Lung (tissue), 12 donors: ENCODE measurements around the gene TRPC6. TPM values are rescaled to one million over a fixed set of nuclear protein-coding genes. Genes with fewer than 3 reads are reported as not detected.

Experiments
- ATAC-seq: fragments of 200-7000 bp; cut with Tn5 transposase; one replicate; pipeline ENCODE4 v1.9.1; 2020; ENCODE audit warnings: moderate number of reproducible peaks; ENCODE audit not compliant: insufficient read depth, low FRiP score
- DNase-seq, 3 donors: peaks; one replicate each; pipeline ENCODE4 v3.0.0-alpha.2; 2013 to 2017
- H3K27ac ChIP-seq, 2 donors: one replicate each; pipeline ENCODE4 v1.5.1; 2013; ENCODE audit warnings: mild to moderate bottlenecking in 2 of 2, moderate library complexity in 2 of 2, control low read depth in 1 of 2, inconsistent platforms in 1 of 2, low read depth in 1 of 2, low read length in 1 of 2
- H3K27me3 ChIP-seq, 3 donors: one replicate each; pipeline ENCODE4 v1.5.1; 2013; ENCODE audit warnings: low read length in 2 of 3; ENCODE audit not compliant: control insufficient read depth in 3 of 3, insufficient read depth in 3 of 3
- H3K36me3 ChIP-seq, 4 donors: one replicate each; pipeline ENCODE4 v1.5.1; 2013; ENCODE audit warnings: low read length in 4 of 4, mild to moderate bottlenecking in 1 of 4, moderate library complexity in 1 of 4; ENCODE audit not compliant: control insufficient read depth in 4 of 4, insufficient read depth in 4 of 4
- H3K4me1 ChIP-seq, 5 donors: one replicate each; pipeline ENCODE4 v1.5.1; 2013; ENCODE audit warnings: low read length in 5 of 5, mild to moderate bottlenecking in 2 of 5, moderate library complexity in 1 of 5; ENCODE audit not compliant: control insufficient read depth in 5 of 5, insufficient read depth in 5 of 5
- H3K4me3 ChIP-seq: one replicate; pipeline ENCODE4 v1.5.1; 2013; ENCODE audit warnings: mild to moderate bottlenecking, control low read depth, moderate library complexity
- H3K9ac ChIP-seq, 2 donors: one replicate each; pipeline ENCODE4 v1.5.1; 2013; ENCODE audit warnings: low read length in 2 of 2, control low read depth in 1 of 2; ENCODE audit not compliant: insufficient read depth in 1 of 2
- H3K9me3 ChIP-seq, 4 donors: one replicate each; pipeline ENCODE4 v1.5.1; 2013; ENCODE audit warnings: low read length in 3 of 4, mild to moderate bottlenecking in 1 of 4, moderate library complexity in 1 of 4; ENCODE audit not compliant: control insufficient read depth in 4 of 4, insufficient read depth in 3 of 4
- CTCF ChIP-seq: IDR thresholded peaks from 2 replicates; pipeline ENCODE4 v1.5.1; 2012; ENCODE audit warnings: mild to moderate bottlenecking; ENCODE audit errors: control extremely low read depth, extremely low read depth
- WGBS, 2 donors: extraction: QIAGEN DNeasy Blood & Tissue Kit; methylation state at CpG; one replicate each; pipeline ENCODE4 v1.1.7; 2013; 5-methylcytosine and 5-hydroxymethylcytosine counted together
- polyA plus RNA-seq, 2 donors: library from polyadenylated mRNA; stranded (reverse); fragments of 200-250 nt; gene quantifications; one replicate each; pipeline ENCODE4 v1.2.1, GENCODE V29; 2013
- total RNA-seq, 2 donors: library from RNA; depleted of rRNA in 1 of 2; stranded (reverse); fragments of >200 nt in 1 of 2; gene quantifications; one replicate each; pipeline ENCODE4 v1.2.1, GENCODE V29; 2014 to 2021
- donor health status: control.
- donor health status: control.
- donor health status: Bipolar disorder and iron deficiency.
- donor health status: healthy.
- donor health status: DM: yes; HTN: yes; CAD: no.

Gene TRPC6
- total and polyA plus RNA-seq, 4 donors = 3.3 to 66.5 (median 7.9) TPM

DNA sequence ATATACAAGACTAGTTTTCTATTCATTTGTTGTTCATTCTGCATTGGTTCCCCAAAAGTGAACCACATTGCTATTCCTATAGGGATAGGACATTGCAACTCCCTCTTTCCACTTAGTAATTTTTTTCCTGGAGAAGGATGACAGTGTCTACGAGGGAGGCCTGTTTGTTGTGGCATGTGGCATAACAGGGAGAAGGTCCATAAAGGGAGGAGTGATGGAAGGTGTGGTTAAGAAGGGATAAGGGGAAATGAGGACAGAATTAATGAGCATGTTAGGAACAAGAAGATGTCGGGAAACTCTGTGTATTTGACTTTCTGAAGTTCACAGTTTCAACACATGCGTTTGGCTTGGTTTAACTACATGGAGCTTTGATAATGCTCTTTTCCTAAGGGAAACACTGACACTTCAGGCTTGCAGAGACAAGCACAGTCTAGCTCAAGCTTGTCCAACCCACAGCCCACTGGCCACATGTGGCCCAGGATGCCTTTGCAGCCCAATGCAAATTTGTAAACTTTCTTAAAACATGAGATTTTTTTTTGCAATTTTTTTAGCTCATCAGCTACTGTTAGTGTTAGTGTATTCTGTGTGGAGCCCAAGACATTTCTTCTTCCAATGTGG, 149.7 kb downstream of the TRPC6 start:
- no peak for TF ChIP-seq CTCF
- Histone ChIP-seq H3K9ac (no peak overlapping the region), H3K36me3 (no peaks in the 10 kb centered on the region), H3K4me3 (no peak overlapping the region), H3K4me1 (peaks cover 0 to 66% (median 2%) of the 10 kb centered on the region in 5 donors), H3K27ac (no peak overlapping the region), H3K27me3 (no peaks in the 10 kb centered on the region), H3K9me3 (no peaks in the 10 kb centered on the region)
- no peak for ATAC-seq
- peak in 1 of 3 donors; percentile 44 for DNase-seq
- WGBS, 2 donors = 66 to 67% methylated on average over 3 of the region's 3 CpGs

DNA sequence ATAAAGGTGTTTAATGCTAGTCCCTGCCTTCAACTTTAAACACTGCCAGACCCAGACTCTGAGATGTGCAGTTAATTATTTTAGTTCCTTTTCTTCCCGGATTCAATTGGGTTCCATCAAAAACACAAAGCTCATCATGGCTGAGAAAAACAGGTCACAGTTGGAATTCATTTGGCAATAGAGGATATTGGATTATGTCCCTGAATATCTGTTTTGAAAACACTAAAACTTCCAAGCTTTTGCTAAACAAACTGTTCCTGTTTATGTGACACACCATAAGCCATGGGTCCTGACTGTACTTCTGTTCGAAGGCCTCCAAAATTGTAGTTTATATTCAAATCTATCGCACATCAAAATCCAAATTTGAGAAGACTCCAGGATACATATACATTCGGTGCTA, 150.7 kb downstream of the TRPC6 start:
- DNase-seq (peak in 2 of 3 donors; percentile 78 to 85), ATAC-seq (no peak)
- no peaks in the 10 kb centered on the region for H3K27me3 ChIP-seq
- no peaks in the 10 kb centered on the region for H3K36me3 ChIP-seq
- no peak overlapping the region for H3K4me3 ChIP-seq
- no peak overlapping the region for H3K27ac ChIP-seq
- H3K9ac ChIP-seq = no peak overlapping the region
- WGBS, 2 donors = 55 to 64% methylated on average over 4 of the region's 4 CpGs
- peaks cover 0 to 67% (median 2%) of the 10 kb centered on the region in 5 donors for H3K4me1 ChIP-seq
- no peak for TF ChIP-seq CTCF
- H3K9me3 ChIP-seq = peaks cover 0 to 2% (median 0%) of the 10 kb centered on the region in 4 donors

GRCh38 chr11:101429703-101430540, 153.9 kb downstream of the TRPC6 start:
- Histone ChIP-seq H3K4me1 (peaks cover 0 to 53% (median 2%) of the 10 kb centered on the region in 5 donors), H3K4me3 (no peak overlapping the region), H3K36me3 (no peaks in the 10 kb centered on the region), H3K9me3 (peaks cover 0 to 2% (median 1%) of the 10 kb centered on the region in 4 donors), H3K9ac (no peak overlapping the region), H3K27ac (no peak overlapping the region), H3K27me3 (no peaks in the 10 kb centered on the region)
- DNase-seq (peak; percentile 61 to 92 (median 88)), ATAC-seq (no peak)
- TF ChIP-seq CTCF = no peak
- 59 to 63% methylated on average over 2 of the region's 2 CpGs for WGBS, 2 donors
